A673 (cell line): Measurements from ENCODE around the gene RABGGTA. TPM values are rescaled to one million over a fixed set of nuclear protein-coding genes. Genes with fewer than 3 reads are reported as not detected.

Experiments
- BruUV-seq: library from RNA; stranded (reverse); fragments of 400-500 nt; replicated peaks from 2 replicates; lab custom pipeline; 2021; lab: Mats Ljungman, UMichigan
- CTCF ChIA-PET: fragments of 300-600 bp; sonication (Branson Sonifier 250); formaldehyde crosslinking; loops from one replicate; lab custom pipeline; 2022; ENCODE audit warnings: antibody characterized with exemption; lab: Charles Lee
- POLR2A ChIA-PET: fragments of 300-600 bp; sonication (Branson Sonifier 250); formaldehyde crosslinking; loops from one replicate; lab custom pipeline; 2022; ENCODE audit warnings: antibody characterized with exemption; ENCODE audit not compliant: low non-redundant PET; lab: Charles Lee
- DNase-seq: peaks from one replicate; pipeline ENCODE4 v3.0.0-alpha.2; 2015; ENCODE audit warnings: low spot score
- H3K27ac ChIP-seq: fragments of 200-600 bp; sonication (generic); 2 replicates; pipeline ENCODE4 v1.5.1; 2016; ENCODE audit warnings: mixed run types, low read depth, mild to moderate bottlenecking, mixed read lengths, antibody characterized with exemption, low read length; ENCODE audit not compliant: poor library complexity, severe bottlenecking
- H3K27me3 ChIP-seq: fragments of 200-600 bp; sonication (generic); replicated peaks from 2 replicates; pipeline ENCODE4 v1.6.1; 2017; ENCODE audit warnings: mixed run types, low read depth, mild to moderate bottlenecking, mixed read lengths, antibody characterized with exemption, low read length; ENCODE audit not compliant: insufficient read depth, poor library complexity
- H3K36me3 ChIP-seq: fragments of 200-600 bp; sonication (generic); 2 replicates; pipeline ENCODE4 v1.6.1; 2016; ENCODE audit warnings: mixed run types, mild to moderate bottlenecking, mixed read lengths, antibody characterized with exemption, low read length; ENCODE audit not compliant: insufficient read depth, poor library complexity, severe bottlenecking
- H3K4me1 ChIP-seq: fragments of 200-600 bp; sonication (generic); 2 replicates; pipeline ENCODE4 v1.6.1; 2017; ENCODE audit warnings: mixed run types, mild to moderate bottlenecking, mixed read lengths, antibody characterized with exemption, low read length; ENCODE audit not compliant: insufficient read depth, poor library complexity, severe bottlenecking
- H3K4me3 ChIP-seq: fragments of 200-600 bp; sonication (generic); 2 replicates; pipeline ENCODE4 v1.5.1; 2016; ENCODE audit warnings: low read depth, mixed run types, mild to moderate bottlenecking, mixed read lengths, low read length; ENCODE audit not compliant: poor library complexity, severe bottlenecking
- H3K9me3 ChIP-seq: fragments of 200-600 bp; sonication (generic); 2 replicates; pipeline ENCODE4 v1.6.1; 2016; ENCODE audit warnings: mixed run types, low read depth, mild to moderate bottlenecking, mixed read lengths, antibody characterized with exemption, low read length; ENCODE audit not compliant: poor library complexity, severe bottlenecking
- EZH2 ChIP-seq: fragments of 200-600 bp; sonication (generic); IDR thresholded peaks from 2 replicates; pipeline ENCODE4 v1.6.1; 2017; ENCODE audit warnings: borderline replicate concordance, low read depth, mild to moderate bottlenecking, mixed read lengths, antibody characterized with exemption, low read length; ENCODE audit not compliant: poor library complexity, severe bottlenecking
- intact Hi-C: fragments of 100-400 bp; cut with micrococcal nuclease; formaldehyde crosslinking; loops from one replicate; pipeline ENCODE4 v1.10.0; 2022; ENCODE audit not compliant: unreplicated experiment
- total RNA-seq: library from RNA; stranded (reverse); gene quantifications from 2 replicates; pipeline ENCODE4 v1.2.3, GENCODE V29; 2021
- TF ChIP-seq, protein P1 (sequence below): fragments of 300-800, 200-600 bp; sonication (generic); conservative IDR thresholded peaks from 2 replicates; pipeline ENCODE4 v1.5.1; 2017; ENCODE audit warnings: low read depth, mild to moderate bottlenecking, antibody characterized with exemption, low read length, moderate library complexity, mixed read lengths

RABGGTA gene
- total RNA-seq, 1 experiment from 2014 or later = 22.2 TPM

- Histone ChIP-seq H3K27me3 (no peaks in the 10 kb centered on the region), H3K36me3 (no peaks in the 10 kb centered on the region), H3K9me3 (no peaks in the 10 kb centered on the region), H3K4me3 (no peak overlapping the region), H3K27ac (no peak overlapping the region), H3K4me1 (peaks cover 4% of the 10 kb centered on the region)
- CTCF ChIA-PET = no interaction called here
- no TSS peak for BruUV-seq
- POLR2A ChIA-PET = no interaction called here
- intact Hi-C loops = no loop called here
- TF ChIP-seq, protein P1, sequence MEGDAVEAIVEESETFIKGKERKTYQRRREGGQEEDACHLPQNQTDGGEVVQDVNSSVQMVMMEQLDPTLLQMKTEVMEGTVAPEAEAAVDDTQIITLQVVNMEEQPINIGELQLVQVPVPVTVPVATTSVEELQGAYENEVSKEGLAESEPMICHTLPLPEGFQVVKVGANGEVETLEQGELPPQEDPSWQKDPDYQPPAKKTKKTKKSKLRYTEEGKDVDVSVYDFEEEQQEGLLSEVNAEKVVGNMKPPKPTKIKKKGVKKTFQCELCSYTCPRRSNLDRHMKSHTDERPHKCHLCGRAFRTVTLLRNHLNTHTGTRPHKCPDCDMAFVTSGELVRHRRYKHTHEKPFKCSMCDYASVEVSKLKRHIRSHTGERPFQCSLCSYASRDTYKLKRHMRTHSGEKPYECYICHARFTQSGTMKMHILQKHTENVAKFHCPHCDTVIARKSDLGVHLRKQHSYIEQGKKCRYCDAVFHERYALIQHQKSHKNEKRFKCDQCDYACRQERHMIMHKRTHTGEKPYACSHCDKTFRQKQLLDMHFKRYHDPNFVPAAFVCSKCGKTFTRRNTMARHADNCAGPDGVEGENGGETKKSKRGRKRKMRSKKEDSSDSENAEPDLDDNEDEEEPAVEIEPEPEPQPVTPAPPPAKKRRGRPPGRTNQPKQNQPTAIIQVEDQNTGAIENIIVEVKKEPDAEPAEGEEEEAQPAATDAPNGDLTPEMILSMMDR = no peak
- TF ChIP-seq EZH2 = no peak
- no peak for DNase-seq
These were observed 3.2 kb downstream of the RABGGTA start for GRCh38 chr14:24268225-24268624.

DNA sequence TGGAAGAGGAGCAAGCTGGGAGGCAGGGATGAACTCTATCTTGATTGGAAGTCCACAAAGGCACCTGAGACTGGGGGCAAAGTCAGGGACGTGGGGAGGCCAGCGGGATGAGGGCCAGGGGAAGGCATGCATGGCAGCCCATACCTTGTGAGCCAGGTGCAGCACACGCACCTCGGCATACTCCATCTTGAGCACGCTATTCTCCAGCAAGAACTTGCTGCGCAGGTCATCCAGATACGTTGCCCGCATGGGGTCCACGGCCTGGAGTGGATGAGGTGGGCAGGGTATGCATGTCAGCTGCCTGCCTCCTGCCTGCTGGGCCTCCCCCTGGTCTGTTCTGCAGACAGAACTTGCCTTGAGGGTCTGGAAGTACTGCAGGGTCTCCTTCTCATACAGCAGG is 3.9 kb downstream of the RABGGTA start:
- Histone ChIP-seq H3K9me3 (no peaks in the 10 kb centered on the region), H3K27me3 (no peaks in the 10 kb centered on the region), H3K4me1 (peaks cover 4% of the 10 kb centered on the region), H3K36me3 (no peaks in the 10 kb centered on the region), H3K27ac (no peak overlapping the region), H3K4me3 (no peak overlapping the region)
- intact Hi-C loops = no loop called here
- TF ChIP-seq EZH2 = no peak
- TF ChIP-seq, protein P1 = no peak
- BruUV-seq = no TSS peak
- DNase-seq = no peak
- POLR2A ChIA-PET = no interaction called here
- CTCF ChIA-PET = no interaction called here

DNA sequence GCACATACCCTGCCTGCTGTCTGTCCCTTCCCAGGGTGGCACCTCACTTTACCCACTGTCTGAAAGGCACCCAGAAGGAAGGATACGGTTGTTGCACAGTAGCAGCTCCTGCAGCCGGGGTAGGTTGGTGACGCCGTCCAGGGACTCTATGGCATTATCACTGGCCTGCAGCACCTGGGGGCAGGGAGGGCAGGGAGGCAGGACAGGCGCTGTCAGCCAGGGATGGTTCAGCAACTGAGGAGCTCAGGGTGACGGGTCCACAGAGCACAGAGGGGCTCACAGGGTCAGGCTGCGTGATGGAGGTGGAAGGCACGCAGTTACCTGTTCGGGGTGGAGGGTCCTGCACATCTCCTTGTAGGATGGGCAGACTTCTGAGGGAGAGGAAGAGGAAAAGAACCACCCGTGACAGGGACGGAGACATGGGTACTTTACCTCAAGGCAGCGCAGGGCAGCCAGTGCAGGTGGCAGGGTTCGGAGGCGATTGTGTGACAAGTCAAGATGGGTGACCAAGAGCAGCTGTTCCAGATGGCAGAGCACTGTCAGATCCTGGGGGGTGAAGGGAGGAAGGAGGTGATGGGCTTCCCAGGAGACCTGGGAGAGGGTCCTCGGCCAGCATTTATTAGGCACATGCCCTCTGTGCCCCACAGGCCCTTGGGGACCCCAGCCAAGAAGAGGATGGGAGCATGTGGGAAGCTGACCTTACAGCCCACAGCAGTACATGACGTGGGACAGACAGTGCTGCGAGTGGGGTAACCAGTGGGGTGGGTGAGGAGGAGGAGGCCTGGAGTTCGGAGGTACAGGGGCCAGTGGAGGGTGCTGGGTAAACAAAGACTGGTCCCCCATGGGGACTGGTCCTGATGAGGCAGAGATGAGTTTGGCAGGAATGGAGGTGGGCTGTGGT is 4.8 kb downstream of the RABGGTA start:
- TF ChIP-seq, protein P1 = no peak
- TF ChIP-seq EZH2 = no peak
- H3K4me1 ChIP-seq = peaks cover 4% of the 10 kb centered on the region
- H3K36me3 ChIP-seq = no peaks in the 10 kb centered on the region
- ChIA-PET POLR2A (no interaction called here), CTCF (no interaction called here)
- H3K27ac ChIP-seq = no peak overlapping the region
- no TSS peak for BruUV-seq
- H3K27me3 ChIP-seq = no peaks in the 10 kb centered on the region
- DNase-seq = no peak
- intact Hi-C loops = no loop called here
- H3K9me3 ChIP-seq = no peaks in the 10 kb centered on the region
- no peak overlapping the region for H3K4me3 ChIP-seq
